Mucosa of descending colon (tissue), 3 donors: ENCODE measurements around the gene SPR. TPM values are rescaled to one million over a fixed set of nuclear protein-coding genes. Genes with fewer than 3 reads are reported as not detected.
A peak's percentile ranks its signal among the peaks of the same experiment; 100 is the strongest.

ENCODE experiments used
- ATAC-seq: fragments of 200-7000 bp; cut with Tn5 transposase; one replicate; pipeline ENCODE4 v1.9.1; 2020; ENCODE audit warnings: mild to moderate bottlenecking, moderate library complexity
- DNase-seq, 3 donors: peaks; one replicate each; pipeline ENCODE4 v3.0.0-alpha.2; 2020
- H3K36me3 ChIP-seq: fragments of 200-600 bp; one replicate; pipeline ENCODE4 v1.8.0; 2021; ENCODE audit warnings: low read depth, mild to moderate bottlenecking
- H3K4me1 ChIP-seq: fragments of 200-600 bp; one replicate; pipeline ENCODE4 v1.8.0; 2021; ENCODE audit warnings: low read depth, mild to moderate bottlenecking
- H3K4me3 ChIP-seq: fragments of 200-600 bp; one replicate; pipeline ENCODE4 v1.8.0; 2021; ENCODE audit warnings: mild to moderate bottlenecking
- H3K9me3 ChIP-seq: fragments of 200-600 bp; one replicate; pipeline ENCODE4 v1.8.0; 2021; ENCODE audit warnings: mild to moderate bottlenecking
- intact Hi-C, 2 donors: fragments of 100-400 bp; cut with DNase I in 1 of 2; cut with micrococcal nuclease in 1 of 2; formaldehyde crosslinking; loops; one replicate each; pipeline versions ENCODE4 v1.11.0 to v1.11.1; 2022; cut with DNase I, micrococcal nuclease
- total RNA-seq, 3 donors: library from RNA; stranded (reverse); fragmentation: NEBNext Ultra II Directional in 2 of 3; extraction: Animal tissue kit (Norgen Biotek cat#: 25700) in 2 of 3; gene quantifications; one replicate each; pipeline versions ENCODE4 v1.2.1 to v1.2.4, GENCODE V29; 2021 to 2023
- TF ChIP-seq, protein P1 (sequence below): fragments of 200-600 bp; IDR thresholded peaks from one replicate; pipeline ENCODE4 v1.8.0; 2022; ENCODE audit warnings: antibody characterized with exemption, mild to moderate bottlenecking
- donor health status: DM: no; HTN: no; CAD: no; lungs with moderate emphysema.
- donor health status: DM: no; HTN: no; CAD: no.
- donor health status: DM: no; HTN: yes; CAD: no.

The SPR gene
- total RNA-seq, 3 donors from 2014 or later, result 53.7 to 91.0 (median 60.9) TPM

DNA sequence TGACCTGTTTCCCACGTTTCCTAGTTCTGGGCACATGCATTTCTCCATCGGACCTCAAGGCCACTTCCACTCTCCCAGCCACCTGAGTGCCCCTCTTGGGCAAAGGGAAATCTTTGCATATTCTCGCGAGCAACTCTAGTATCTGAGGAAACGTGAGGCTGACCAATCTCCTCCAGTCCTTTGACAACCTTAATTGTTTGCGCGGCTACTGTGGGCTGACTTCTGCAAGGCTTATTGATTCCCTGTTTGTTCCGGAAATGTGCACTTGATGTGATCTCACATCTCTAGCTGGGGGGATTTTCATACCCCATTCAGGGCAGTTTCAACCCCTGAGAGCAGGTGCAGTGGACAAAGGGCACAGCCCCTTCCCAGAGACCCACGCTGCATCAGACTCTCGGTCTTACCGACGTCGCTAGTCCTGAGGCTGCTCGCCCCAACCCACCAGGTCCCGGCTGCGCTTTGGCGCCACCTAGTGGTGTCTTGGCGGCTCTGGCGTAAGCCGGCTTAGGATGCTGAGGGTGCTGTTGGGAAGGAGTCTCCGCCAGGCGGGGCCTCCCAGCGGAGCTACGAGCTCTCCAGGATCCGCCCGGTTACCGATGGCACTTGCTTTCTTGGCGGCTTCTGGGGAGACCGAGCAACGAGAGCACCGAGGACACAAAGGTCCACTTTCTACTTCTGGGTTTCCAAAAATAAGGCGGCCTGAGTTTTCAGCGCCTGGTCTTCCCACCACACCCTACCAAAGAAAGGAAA, 24.8 kb upstream of the SPR start:
- intact Hi-C loops, result loop anchor here (5.0 kb wide), 1 partner anchor 90 kb away; no protein-coding TSS in a partner anchor
- ATAC-seq, result peak; percentile 100
- no peaks in the 10 kb centered on the region for H3K36me3 ChIP-seq
- TF ChIP-seq, protein P1, sequence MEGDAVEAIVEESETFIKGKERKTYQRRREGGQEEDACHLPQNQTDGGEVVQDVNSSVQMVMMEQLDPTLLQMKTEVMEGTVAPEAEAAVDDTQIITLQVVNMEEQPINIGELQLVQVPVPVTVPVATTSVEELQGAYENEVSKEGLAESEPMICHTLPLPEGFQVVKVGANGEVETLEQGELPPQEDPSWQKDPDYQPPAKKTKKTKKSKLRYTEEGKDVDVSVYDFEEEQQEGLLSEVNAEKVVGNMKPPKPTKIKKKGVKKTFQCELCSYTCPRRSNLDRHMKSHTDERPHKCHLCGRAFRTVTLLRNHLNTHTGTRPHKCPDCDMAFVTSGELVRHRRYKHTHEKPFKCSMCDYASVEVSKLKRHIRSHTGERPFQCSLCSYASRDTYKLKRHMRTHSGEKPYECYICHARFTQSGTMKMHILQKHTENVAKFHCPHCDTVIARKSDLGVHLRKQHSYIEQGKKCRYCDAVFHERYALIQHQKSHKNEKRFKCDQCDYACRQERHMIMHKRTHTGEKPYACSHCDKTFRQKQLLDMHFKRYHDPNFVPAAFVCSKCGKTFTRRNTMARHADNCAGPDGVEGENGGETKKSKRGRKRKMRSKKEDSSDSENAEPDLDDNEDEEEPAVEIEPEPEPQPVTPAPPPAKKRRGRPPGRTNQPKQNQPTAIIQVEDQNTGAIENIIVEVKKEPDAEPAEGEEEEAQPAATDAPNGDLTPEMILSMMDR, result peak; percentile 99
- DNase-seq, result peak; percentile 85 to 93 (median 92)
- no peaks in the 10 kb centered on the region for H3K9me3 ChIP-seq
- H3K4me3 ChIP-seq, result no peak overlapping the region
- H3K4me1 ChIP-seq, result peaks cover 8% of the 10 kb centered on the region

DNA sequence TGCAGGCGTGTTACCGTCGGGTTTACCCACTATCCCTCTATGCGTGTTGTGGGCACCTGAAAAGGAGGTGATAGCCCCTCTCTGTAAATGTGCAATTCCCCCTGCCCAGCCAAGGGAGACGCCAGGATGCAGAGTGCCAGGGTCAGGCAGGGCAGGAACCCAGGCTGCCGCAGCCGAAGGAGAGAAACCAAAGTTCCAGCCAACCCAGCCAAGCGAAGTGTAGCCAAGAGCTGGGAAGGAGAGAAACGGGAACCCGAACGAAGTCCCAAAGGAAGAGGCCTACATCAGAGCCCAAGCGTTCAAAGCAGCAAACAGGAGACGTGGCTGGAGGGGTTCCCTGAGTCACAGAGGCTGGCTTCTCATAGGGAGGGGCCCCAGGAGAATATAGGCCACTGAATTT, 24.2 kb upstream of the SPR start:
- H3K4me1 ChIP-seq, result peaks cover 8% of the 10 kb centered on the region
- TF ChIP-seq, protein P1, result no peak
- intact Hi-C loops, result loop anchor here (5.0 kb wide), 1 partner anchor 91 kb away; no protein-coding TSS in a partner anchor
- ATAC-seq (no peak), DNase-seq (no peak)
- H3K36me3 ChIP-seq, result no peaks in the 10 kb centered on the region
- no peak overlapping the region for H3K4me3 ChIP-seq
- H3K9me3 ChIP-seq, result no peaks in the 10 kb centered on the region

DNA sequence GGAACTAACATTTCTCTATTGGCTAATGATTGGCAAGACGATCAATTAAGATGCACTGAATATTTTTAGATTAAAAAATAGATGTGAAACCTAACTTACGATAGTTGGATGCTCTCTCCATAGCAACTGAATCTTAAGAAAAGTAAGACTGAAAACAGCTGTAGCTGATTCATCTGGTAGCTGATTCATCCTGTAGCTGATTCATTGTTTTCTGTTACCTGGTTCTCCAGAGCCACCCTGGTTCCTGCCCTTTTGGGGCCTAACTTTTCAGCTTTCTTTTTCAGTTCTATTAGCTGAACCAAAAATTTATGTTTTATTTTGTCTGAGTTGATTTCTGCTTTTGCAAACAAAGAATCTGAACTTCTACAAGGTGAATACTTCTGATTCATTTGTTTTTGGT, 22.7 kb upstream of the SPR start:
- ATAC-seq, result no peak
- intact Hi-C loops, result loop anchor here (5.0 kb wide), 1 partner anchor 92 kb away; no protein-coding TSS in a partner anchor
- TF ChIP-seq, protein P1, result no peak

DNA sequence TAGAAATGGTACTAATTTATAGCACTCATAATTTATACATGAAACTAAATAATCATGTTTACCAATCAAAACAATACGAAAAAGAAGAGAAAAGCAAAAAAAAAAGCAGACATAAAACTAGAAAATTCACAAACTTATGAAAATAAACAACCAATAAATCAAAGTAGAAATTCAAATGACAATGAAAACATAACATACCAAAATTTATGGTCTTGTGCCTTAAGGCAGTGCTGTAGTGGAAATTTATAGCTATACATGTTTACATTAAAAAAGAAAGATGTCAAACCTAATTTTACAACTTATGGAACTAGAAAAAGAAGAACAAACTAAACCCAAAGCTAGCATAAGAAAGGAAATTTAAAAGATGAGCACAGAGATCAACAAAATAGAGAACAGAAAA, 16.1 kb upstream of the SPR start:
- intact Hi-C loops, result no loop called here
- DNase-seq, result no peak
- H3K4me3 ChIP-seq, result no peak overlapping the region
- H3K36me3 ChIP-seq, result no peaks in the 10 kb centered on the region
- no peaks in the 10 kb centered on the region for H3K9me3 ChIP-seq
- TF ChIP-seq, protein P1, result no peak
- no peak for ATAC-seq
- H3K4me1 ChIP-seq, result no peaks in the 10 kb centered on the region

More for the DNA sequence above, 22.7 kb upstream of the SPR start:
- Histone ChIP-seq H3K36me3 (no peaks in the 10 kb centered on the region), H3K4me1 (peaks cover 8% of the 10 kb centered on the region), H3K4me3 (no peak overlapping the region), H3K9me3 (no peaks in the 10 kb centered on the region)
- no peak for DNase-seq

DNA sequence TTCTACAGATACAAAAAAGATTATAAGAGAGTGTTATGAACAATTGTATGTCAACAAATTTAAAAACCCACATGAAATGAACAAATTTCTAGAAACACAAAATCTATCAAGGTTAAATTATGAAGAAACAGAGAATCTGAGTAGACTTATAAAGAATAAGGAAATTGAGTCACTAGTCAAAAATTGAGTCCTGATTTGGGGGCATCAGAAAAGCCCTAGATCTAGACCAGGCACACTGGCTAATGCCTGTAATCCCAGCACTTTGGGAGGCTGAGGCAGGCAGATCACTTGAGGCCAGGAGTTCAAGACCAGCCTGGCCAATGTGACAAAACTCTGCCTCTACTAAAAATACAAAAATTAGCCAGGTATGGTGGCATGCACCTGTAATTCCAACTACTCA, 15.3 kb upstream of the SPR start:
- DNase-seq (no peak), ATAC-seq (no peak)
- no peaks in the 10 kb centered on the region for H3K36me3 ChIP-seq
- no peaks in the 10 kb centered on the region for H3K4me1 ChIP-seq
- TF ChIP-seq, protein P1, result no peak
- intact Hi-C loops, result no loop called here
- no peaks in the 10 kb centered on the region for H3K9me3 ChIP-seq
- no peak overlapping the region for H3K4me3 ChIP-seq
